ENCODE measurements around the gene DNTT.

Gene DNTT

GRCh38 chr10:96341219-96342182 is 37.3 kb downstream of the DNTT start:
- no peak for DNase-seq (ENCODE audit: low read depth in 1 of 2, low spot score in 1 of 2)

DNA sequence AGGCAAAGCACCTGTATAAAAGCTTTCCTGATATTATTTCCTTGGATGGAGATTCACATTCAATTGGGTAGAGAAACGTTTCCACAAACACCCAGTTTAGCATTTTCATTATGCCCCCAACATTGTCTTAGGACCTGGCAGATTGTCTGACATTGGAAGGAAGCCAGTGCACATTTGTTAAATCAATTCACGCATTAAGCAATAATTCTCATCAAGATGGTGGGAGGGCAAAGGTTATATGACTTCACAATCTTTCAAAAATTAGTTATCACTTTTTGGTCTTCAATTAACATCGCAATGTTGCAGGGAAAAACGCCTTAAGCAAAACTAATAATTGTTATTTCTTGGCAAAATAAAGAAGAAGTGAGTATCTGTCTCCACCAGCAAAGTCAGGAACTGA is 38.2 kb downstream of the DNTT start:
- DNase-seq (ENCODE audit: low read depth in 1 of 2, low spot score in 1 of 2) = no peak

GRCh38 chr10:96344178-96344577 is 39.9 kb downstream of the DNTT start:
- no peak for DNase-seq (ENCODE audit: low read depth in 1 of 2, low spot score in 1 of 2)

GRCh38 chr10:96345222-96345621 is 41.0 kb downstream of the DNTT start:
- DNase-seq (ENCODE audit: low read depth in 1 of 2, low spot score in 1 of 2) = no peak

- no peak for DNase-seq (ENCODE audit: low read depth in 1 of 2, low spot score in 1 of 2)
Observed at GRCh38 chr10:96346295-96346694, 42.1 kb downstream of the DNTT start.

- DNase-seq (ENCODE audit: low read depth in 1 of 2, low spot score in 1 of 2) = no peak
Observed at GRCh38 chr10:96352027-96352426, 47.8 kb downstream of the DNTT start.

GRCh38 chr10:96352582-96352981 is 48.3 kb downstream of the DNTT start:
- DNase-seq (ENCODE audit: low read depth in 1 of 2, low spot score in 1 of 2) = no peak

DNA sequence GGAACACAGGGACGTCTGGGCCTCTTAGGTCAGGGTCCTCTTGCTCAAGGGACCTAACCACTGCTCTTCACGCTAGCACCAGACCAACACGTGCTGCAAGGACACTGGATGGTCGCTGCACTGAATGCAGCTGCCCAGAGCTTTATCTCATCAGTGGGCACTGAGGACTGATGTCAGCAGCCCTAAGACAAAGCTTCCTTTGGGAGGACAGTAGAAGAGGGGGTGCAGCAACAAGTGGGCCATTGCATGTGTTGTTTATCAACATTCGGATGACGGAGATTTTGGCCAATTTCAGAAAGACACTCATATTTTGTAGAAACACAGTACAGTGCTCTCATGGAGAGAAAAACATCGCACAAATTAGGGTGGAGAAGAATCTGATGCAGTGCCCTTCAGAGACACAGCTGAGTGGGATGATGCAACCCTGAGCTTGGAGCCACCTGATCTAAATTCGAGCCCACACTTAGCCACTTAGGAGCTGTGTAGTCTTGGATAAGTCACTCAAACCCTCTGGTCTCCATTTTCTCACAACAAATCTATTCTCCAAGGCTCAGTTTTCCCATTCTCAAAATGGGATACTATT is 52.9 kb downstream of the DNTT start:
- no peak for DNase-seq (ENCODE audit: low read depth in 1 of 2, low spot score in 1 of 2)

- no peak for DNase-seq (ENCODE audit: low read depth in 1 of 2, low spot score in 1 of 2)
Observed at GRCh38 chr10:96358851-96359540, 54.8 kb downstream of the DNTT start, which contains the start of gene OPALIN. TSS of gene OPALIN (minus strand) at chr10:96359002. CDS start at chr10:96358896, 106 bp downstream.

DNA sequence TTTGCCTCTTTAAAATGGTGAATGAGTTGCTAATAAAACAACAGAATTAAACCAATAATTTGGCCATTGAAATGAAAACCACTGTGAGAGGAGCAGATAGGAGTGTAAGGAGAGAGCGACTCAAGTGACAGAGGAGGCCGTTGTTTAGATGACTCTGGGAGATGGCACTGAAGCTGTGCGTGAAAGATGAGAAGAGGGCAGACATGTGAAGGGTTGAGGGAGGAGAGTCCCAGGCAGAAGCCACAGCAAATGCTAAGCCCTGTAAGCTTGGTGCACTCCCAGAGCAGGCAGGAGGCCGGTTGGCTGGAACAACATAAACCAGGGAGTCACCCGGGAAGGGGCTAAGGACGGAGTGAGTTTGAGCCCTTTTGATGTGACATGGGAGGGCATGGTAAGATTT is 55.4 kb downstream of the DNTT start:
- no peak for DNase-seq (ENCODE audit: low read depth in 1 of 2, low spot score in 1 of 2)

DNA sequence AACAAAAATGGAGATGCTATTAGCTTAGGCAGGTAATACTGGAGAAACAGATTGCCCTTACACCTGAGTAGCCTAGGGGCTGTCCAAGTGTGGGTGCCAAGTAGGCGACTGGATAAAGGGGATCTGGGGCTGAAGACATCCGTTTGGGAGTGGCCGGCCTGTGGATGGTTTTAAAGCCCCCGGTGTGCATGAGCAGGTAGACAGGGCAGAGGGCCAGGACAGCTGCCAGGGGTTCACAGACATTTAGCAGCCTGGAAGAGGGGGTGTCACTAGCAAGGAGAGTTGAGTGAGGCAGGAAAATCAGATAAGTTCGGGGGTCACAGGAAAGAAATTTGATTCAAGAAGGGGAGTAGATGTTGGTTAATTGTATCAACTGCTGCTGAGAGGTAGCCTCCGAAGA is 56.1 kb downstream of the DNTT start:
- no peak for DNase-seq (ENCODE audit: low read depth in 1 of 2, low spot score in 1 of 2)

- no peak for DNase-seq (ENCODE audit: low read depth in 1 of 2, low spot score in 1 of 2)
Observed at GRCh38 chr10:96360766-96361165, 56.5 kb downstream of the DNTT start.

DNA sequence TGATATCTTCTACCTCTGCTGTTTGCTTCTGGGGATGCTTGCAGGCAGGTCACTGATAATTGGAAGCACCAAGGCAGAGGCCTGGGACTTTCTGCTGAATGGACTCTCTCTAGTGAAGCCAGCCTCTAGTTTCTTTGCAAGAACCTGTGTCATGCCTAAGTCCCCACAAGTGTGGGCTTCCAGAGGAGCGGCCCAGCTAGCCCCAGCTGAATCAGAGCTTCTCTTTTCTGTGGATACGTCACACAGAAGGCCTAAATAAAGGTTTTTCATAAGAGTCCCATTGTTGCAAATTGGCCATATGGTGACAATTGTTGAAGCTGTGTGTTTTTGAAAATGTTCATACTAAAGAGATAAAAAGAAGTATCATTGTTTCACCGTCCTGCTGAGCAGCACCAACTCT is 61.3 kb downstream of the DNTT start:
- DNase-seq (ENCODE audit: low read depth in 1 of 2, low spot score in 1 of 2) = no peak

- no peak for DNase-seq (ENCODE audit: low read depth in 1 of 2, low spot score in 1 of 2)
Observed at GRCh38 chr10:96366508-96366907, 62.3 kb downstream of the DNTT start.

GRCh38 chr10:96367470-96367869 is 63.2 kb downstream of the DNTT start:
- no peak for DNase-seq (ENCODE audit: low read depth in 1 of 2, low spot score in 1 of 2)

DNA sequence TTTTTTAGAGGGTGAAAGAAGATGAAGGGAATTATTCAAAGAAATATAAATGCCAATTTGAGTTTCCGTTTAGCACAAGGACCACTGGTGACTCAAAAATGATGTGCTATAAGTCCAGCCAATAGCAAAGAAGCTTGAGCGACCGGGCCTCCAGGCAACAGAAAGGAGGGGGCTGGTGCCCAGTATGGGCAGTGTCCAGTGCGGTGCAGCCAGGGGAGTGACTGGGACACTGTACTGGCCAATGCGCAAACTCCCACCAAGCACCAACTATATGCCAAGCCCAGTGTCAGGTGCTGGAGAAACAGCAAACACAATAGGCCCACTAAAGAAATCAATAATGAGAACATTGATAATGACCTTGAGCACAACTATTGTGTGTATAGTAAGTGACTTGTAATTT is 64.7 kb downstream of the DNTT start:
- no peak for DNase-seq (ENCODE audit: low read depth in 1 of 2, low spot score in 1 of 2)

DNA sequence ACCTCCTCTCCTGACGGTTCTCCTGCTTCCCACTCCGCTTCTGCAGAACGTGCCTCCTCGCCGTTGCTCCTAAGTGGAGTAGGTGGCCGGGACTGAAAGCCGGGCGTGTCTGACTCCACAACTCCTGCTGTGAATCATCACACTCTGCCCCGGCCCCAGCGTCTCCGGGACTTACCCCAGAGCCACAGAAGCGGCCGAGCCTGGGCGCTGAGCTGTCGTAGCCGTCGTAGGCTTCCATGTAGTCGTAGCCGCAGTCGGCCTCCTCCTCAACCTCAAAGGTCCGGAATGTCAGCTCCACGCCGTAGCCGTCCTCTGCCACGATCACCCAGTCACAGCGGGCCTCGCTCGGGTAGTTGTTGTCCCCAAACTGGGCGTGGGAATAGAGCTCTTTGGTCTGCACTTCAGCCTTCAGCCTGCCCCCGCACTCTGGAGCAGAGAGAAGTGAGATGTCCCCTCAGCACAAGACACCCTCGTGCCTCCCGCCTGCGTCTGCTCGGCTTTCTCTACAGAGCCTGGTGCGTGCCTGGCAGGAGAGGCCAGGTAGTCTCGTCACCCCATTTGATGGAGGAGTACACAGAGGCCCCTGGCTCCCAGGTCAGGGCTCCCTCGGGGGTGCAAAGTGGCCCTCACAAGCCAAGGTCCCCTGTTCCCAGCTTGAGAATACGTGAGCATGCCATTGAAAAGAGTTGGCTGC is 65.8 kb downstream of the DNTT start:
- no peak for DNase-seq (ENCODE audit: low read depth in 1 of 2, low spot score in 1 of 2)

GRCh38 chr10:96370584-96371157 is 66.4 kb downstream of the DNTT start:
- DNase-seq (ENCODE audit: low read depth in 1 of 2, low spot score in 1 of 2) = peak in 1 of 2 donors; percentile 22

DNA sequence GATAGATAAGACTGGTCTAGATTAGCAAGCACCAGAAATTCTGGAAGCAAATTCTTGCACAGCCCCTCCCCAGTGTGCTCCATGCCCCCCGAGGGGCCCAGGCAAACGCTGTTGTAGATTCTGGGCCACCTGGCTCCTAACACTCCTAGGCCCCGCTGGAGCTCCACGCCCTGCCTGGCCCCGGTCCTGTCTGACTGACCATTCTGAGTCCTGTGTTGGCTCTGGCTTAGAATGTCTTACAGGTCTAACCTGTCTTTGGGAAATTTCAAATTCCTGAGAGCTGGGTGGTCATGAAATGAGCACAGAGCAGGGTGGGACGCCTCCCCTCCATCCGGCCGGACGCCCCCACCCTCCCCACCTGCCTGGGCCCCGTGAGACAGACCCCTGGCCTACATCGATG is 67.1 kb downstream of the DNTT start:
- no peak for DNase-seq (ENCODE audit: low read depth in 1 of 2, low spot score in 1 of 2)

- no peak for DNase-seq (ENCODE audit: low read depth in 1 of 2, low spot score in 1 of 2)
Observed at GRCh38 chr10:96374004-96374403, 69.8 kb downstream of the DNTT start.

DNA sequence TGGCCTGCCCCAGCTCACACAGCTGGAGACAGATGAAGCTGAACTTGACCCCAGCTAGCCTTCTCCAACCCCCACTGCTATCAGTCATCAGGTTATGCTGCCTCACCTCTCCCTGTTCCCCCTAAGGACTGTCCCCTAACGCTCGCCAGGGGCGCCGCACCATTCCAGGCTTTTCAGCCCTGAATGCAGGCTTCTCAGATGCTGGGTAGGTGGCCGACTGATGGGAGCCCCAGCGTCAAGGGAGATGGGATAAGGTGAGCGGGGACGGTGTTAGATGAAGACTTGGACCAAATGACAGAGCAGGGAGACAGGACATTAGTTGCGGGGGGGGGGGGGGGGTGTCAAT is 70.4 kb downstream of the DNTT start:
- no peak for DNase-seq (ENCODE audit: low read depth in 1 of 2, low spot score in 1 of 2)
